Central memory CD4-positive, alpha-beta T cell (primary cell): ENCODE data around the gene TMEM253.
A peak's percentile ranks its signal among the peaks of the same experiment; 100 is the strongest.

Experiments used
- DNase-seq: peaks from one replicate; pipeline ENCODE4 v3.0.0; 2022

Gene TMEM253

GRCh38 chr14:21071225-21072030 lies 29.4 kb upstream of the TMEM253 start:
- peak; percentile 29 for DNase-seq

- DNase-seq, result no peak
Observed at GRCh38 chr14:21072031-21072473, 28.8 kb upstream of the TMEM253 start.

GRCh38 chr14:21072781-21073339 lies 28.0 kb upstream of the TMEM253 start:
- no peak for DNase-seq

GRCh38 chr14:21073921-21074320 lies 26.9 kb upstream of the TMEM253 start:
- DNase-seq, result no peak

- no peak for DNase-seq
Observed at GRCh38 chr14:21074398-21075272, 26.2 kb upstream of the TMEM253 start.

GRCh38 chr14:21075719-21076437 lies 25.0 kb upstream of the TMEM253 start:
- DNase-seq, result no peak

- no peak for DNase-seq
Observed at GRCh38 chr14:21077672-21078071, 23.2 kb upstream of the TMEM253 start.

GRCh38 chr14:21078287-21078686 lies 22.6 kb upstream of the TMEM253 start:
- no peak for DNase-seq

GRCh38 chr14:21078726-21079125 lies 22.1 kb upstream of the TMEM253 start:
- no peak for DNase-seq

- DNase-seq, result no peak
Observed at GRCh38 chr14:21081521-21082142, 19.2 kb upstream of the TMEM253 start.

- no peak for DNase-seq
Observed at GRCh38 chr14:21083565-21084325, 17.1 kb upstream of the TMEM253 start.

GRCh38 chr14:21084396-21084795 lies 16.5 kb upstream of the TMEM253 start:
- no peak for DNase-seq

GRCh38 chr14:21084998-21085853 lies 15.6 kb upstream of the TMEM253 start:
- no peak for DNase-seq

- no peak for DNase-seq
Observed at GRCh38 chr14:21086908-21087293, 14.0 kb upstream of the TMEM253 start.

- DNase-seq, result peak; percentile 97
Observed at GRCh38 chr14:21087294-21088091, 13.4 kb upstream of the TMEM253 start.

GRCh38 chr14:21088687-21089086 lies 12.2 kb upstream of the TMEM253 start:
- no peak for DNase-seq

GRCh38 chr14:21089271-21089670 lies 11.6 kb upstream of the TMEM253 start:
- no peak for DNase-seq

- DNase-seq, result no peak
Observed at GRCh38 chr14:21089877-21090193, 11.0 kb upstream of the TMEM253 start.

- DNase-seq, result no peak
Observed at GRCh38 chr14:21090194-21090939, 10.5 kb upstream of the TMEM253 start.
